Liver (tissue), 9 donors: ENCODE results near the gene PRG2. TPM values are rescaled to one million over a fixed set of nuclear protein-coding genes. Genes with fewer than 3 reads are reported as not detected.

ENCODE experiments used
- DNase-seq: peaks from one replicate; pipeline ENCODE4 v3.0.0-alpha.2; 2017; ENCODE audit warnings: low spot score
- H3K27ac ChIP-seq, 2 donors: one replicate each; pipeline ENCODE4 v1.7.0; 2013; ENCODE audit warnings: inconsistent platforms in 2 of 2, low read length in 2 of 2, control low read depth in 1 of 2, low read depth in 1 of 2, mild to moderate bottlenecking in 1 of 2
- H3K27me3 ChIP-seq, 4 donors: one replicate each; pipeline versions ENCODE4 v1.6.1 to v1.7.0; 2013; ENCODE audit warnings: low read length in 3 of 4, inconsistent platforms in 1 of 4, mild to moderate bottlenecking in 1 of 4, moderate library complexity in 1 of 4; ENCODE audit not compliant: control insufficient read depth in 4 of 4, insufficient read depth in 4 of 4
- H3K36me3 ChIP-seq, 4 donors: one replicate each; pipeline versions ENCODE4 v1.6.1 to v1.7.0; 2013; ENCODE audit warnings: low read length in 3 of 4, mild to moderate bottlenecking in 3 of 4, low read depth in 1 of 4, moderate library complexity in 1 of 4; ENCODE audit not compliant: control insufficient read depth in 4 of 4, insufficient read depth in 3 of 4
- H3K4me1 ChIP-seq, 4 donors: one replicate each; pipeline versions ENCODE4 v1.6.1 to v1.7.0; 2013; ENCODE audit warnings: low read length in 3 of 4, mild to moderate bottlenecking in 3 of 4, moderate library complexity in 1 of 4; ENCODE audit not compliant: control insufficient read depth in 4 of 4, insufficient read depth in 4 of 4
- H3K4me3 ChIP-seq, 3 donors: one replicate each; pipeline versions ENCODE4 v1.6.1 to v1.7.0; 2013; ENCODE audit warnings: low read length in 3 of 3, control low read depth in 1 of 3, low read depth in 1 of 3, mild to moderate bottlenecking in 1 of 3
- H3K9ac ChIP-seq, 2 donors: one replicate each; pipeline ENCODE4 v1.7.0; 2013; ENCODE audit warnings: low read length in 2 of 2, mild to moderate bottlenecking in 2 of 2, moderate library complexity in 2 of 2, control low read depth in 1 of 2, low read depth in 1 of 2
- H3K9me3 ChIP-seq, 4 donors: one replicate each; pipeline versions ENCODE4 v1.6.1 to v1.7.0; 2013; ENCODE audit warnings: low read length in 3 of 4; ENCODE audit not compliant: control insufficient read depth in 4 of 4
- EGR1 ChIP-seq, 2 donors: IDR thresholded peaks; 2 replicates each; pipeline ENCODE4 v1.6.1; 2016 to 2018; ENCODE audit warnings: antibody characterized with exemption in 2 of 2, low read depth in 2 of 2
- HNF4A ChIP-seq, 2 donors: conservative IDR thresholded peaks; 2 replicates each; pipeline ENCODE4 v1.6.1; 2016; ENCODE audit warnings: antibody characterized with exemption in 2 of 2, mild to moderate bottlenecking in 2 of 2
- NR2F2 ChIP-seq: IDR thresholded peaks from 2 replicates; pipeline ENCODE4 v1.6.1; 2016; ENCODE audit warnings: antibody characterized with exemption
- RAD21 ChIP-seq, 2 donors: IDR thresholded peaks; 2 replicates each; pipeline ENCODE4 v1.6.1; 2016; ENCODE audit warnings: antibody characterized with exemption in 2 of 2, mild to moderate bottlenecking in 2 of 2
- RXRA ChIP-seq, 2 donors: IDR thresholded peaks; 2 replicates each; pipeline ENCODE4 v1.6.1; 2017 to 2018; ENCODE audit warnings: antibody characterized with exemption in 2 of 2, mild to moderate bottlenecking in 1 of 2
- YY1 ChIP-seq: IDR thresholded peaks from 2 replicates; pipeline ENCODE4 v1.6.1; 2016; ENCODE audit warnings: antibody characterized with exemption, mild to moderate bottlenecking
- WGBS: extraction: QIAGEN DNeasy Blood & Tissue Kit; methylation state at CpG from one replicate; pipeline ENCODE4 v1.1.7; 2013; 5-methylcytosine and 5-hydroxymethylcytosine counted together
- polyA plus RNA-seq, 2 donors: library from polyadenylated mRNA; stranded (reverse) in 1 of 2; unstranded in 1 of 2; fragments of 200-250 nt in 1 of 2; fragments of >200 nt in 1 of 2; fragmentation: Nextera tagmentation in 1 of 2; extraction: Ambion mirVana in 1 of 2; gene quantifications; one replicate each; pipeline versions ENCODE4 v1.2.1 to v1.2.3, GENCODE V29; 2013 to 2015
- total RNA-seq, 2 donors: library from RNA; depleted of rRNA; stranded (reverse); fragments of >200 nt; gene quantifications; one replicate each; pipeline ENCODE4 v1.2.3, GENCODE V29; 2014
- TF ChIP-seq, protein P1 (sequence below): IDR thresholded peaks from 2 replicates; pipeline ENCODE4 v1.6.1; 2016; ENCODE audit warnings: antibody characterized with exemption
- TF ChIP-seq, protein P2 (sequence below): IDR thresholded peaks from 2 replicates; pipeline ENCODE4 v1.6.1; 2016; ENCODE audit warnings: antibody characterized with exemption, mild to moderate bottlenecking
- TF ChIP-seq, protein P3 (sequence below): fragments of 150-350 bp; IDR thresholded peaks from 2 replicates; pipeline ENCODE4 v1.5.1; 2017; ENCODE audit warnings: improper control_type of control experiment, low read depth, low read length; ENCODE audit not compliant: missing input control
- TF ChIP-seq, protein P4 (sequence below): IDR thresholded peaks from 2 replicates; pipeline ENCODE4 v1.6.1; 2016; ENCODE audit warnings: antibody characterized with exemption
- donor health status: healthy.
- donor health status: healthy.
- donor health status: healthy.
- donor health status: healthy.
- donor health status: healthy.

The PRG2 gene
- total and polyA plus RNA-seq, 4 donors: 0.74 to 24.2 (median 1.2) TPM; not detected in 1

DNA sequence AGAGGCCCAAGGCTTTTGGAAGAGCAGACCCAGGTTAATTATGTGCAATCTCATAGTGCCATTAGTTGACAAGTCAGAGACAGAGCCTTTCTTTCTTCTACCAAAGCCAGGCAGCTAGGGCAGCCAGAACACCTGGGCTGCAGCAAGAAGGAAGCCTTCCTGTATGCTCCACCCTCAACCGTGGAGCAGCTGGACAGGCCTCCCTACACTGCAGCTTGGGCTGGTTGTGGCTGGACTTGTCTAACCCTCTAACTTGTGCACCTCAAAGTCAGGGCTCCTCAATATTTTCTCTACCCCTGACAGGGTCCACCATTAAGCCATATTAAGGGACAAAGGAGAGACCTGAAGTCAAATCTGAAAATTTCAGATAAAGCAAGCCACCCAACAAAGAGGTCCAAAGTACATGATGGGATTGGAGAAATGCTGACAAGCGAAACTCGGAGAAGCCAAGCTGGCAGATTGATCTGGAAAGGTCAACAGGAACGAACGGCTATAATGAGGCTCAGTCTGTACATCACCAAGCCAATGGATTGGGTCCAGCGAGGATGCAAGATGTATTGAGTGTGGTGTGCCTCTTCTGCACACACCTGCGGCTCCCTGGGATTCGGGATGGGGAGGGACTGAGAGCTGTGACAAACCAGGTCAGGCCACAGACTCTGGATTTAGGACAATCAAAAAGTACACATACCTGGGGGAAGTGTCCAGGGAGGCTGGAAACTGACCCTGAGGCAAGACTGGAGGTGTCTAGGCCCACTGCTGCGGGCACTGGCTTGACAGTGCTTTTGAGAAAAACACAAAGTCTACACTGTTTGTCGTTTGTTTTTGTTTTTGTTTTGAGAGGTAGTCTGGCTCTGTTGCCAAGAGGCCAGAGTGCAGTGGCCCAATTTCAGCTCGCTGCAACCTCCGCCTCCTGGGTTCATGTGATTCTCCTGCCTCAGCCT lies 48.2 kb upstream of the PRG2 start (continued):
- TF ChIP-seq, protein P1, sequence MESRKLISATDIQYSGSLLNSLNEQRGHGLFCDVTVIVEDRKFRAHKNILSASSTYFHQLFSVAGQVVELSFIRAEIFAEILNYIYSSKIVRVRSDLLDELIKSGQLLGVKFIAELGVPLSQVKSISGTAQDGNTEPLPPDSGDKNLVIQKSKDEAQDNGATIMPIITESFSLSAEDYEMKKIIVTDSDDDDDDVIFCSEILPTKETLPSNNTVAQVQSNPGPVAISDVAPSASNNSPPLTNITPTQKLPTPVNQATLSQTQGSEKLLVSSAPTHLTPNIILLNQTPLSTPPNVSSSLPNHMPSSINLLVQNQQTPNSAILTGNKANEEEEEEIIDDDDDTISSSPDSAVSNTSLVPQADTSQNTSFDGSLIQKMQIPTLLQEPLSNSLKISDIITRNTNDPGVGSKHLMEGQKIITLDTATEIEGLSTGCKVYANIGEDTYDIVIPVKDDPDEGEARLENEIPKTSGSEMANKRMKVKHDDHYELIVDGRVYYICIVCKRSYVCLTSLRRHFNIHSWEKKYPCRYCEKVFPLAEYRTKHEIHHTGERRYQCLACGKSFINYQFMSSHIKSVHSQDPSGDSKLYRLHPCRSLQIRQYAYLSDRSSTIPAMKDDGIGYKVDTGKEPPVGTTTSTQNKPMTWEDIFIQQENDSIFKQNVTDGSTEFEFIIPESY: peak; percentile 87

DNA sequence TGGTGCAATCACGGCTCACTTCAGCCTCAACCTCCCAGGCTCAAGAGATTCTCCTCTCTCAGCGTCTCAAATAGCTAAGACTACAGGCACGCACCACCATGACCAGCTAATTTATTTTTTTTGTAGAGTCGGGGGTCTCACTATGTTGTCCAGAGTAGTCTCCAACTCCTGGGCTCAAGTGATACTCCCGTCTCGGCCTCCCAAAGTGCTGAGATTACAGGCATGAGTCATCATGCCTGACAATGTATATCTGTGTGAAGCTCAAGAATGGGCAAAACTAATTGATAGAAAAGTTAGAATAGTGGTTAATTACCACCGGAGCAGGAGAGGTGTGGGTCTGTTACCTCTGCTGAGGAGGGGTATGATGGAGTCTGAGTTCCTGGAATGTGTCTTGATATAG lies 45.6 kb upstream of the PRG2 start:
- H3K27me3 ChIP-seq: no peaks in the 10 kb centered on the region
- H3K4me3 ChIP-seq: no peak overlapping the region
- WGBS: 94% methylated on average over 7 of the region's 7 CpGs
- H3K9ac ChIP-seq: no peak overlapping the region
- DNase-seq: no peak
- no peaks in the 10 kb centered on the region for H3K9me3 ChIP-seq
- TF ChIP-seq RXRA (IDR thresholded peaks at IDR 0.05): no peak
- no peak for TF ChIP-seq NR2F2
- no peak for TF ChIP-seq RAD21 (IDR thresholded peaks at IDR 0.05)
- no peak for TF ChIP-seq HNF4A (conservative IDR thresholded peaks at IDR 0.05)
- TF ChIP-seq, protein P2, sequence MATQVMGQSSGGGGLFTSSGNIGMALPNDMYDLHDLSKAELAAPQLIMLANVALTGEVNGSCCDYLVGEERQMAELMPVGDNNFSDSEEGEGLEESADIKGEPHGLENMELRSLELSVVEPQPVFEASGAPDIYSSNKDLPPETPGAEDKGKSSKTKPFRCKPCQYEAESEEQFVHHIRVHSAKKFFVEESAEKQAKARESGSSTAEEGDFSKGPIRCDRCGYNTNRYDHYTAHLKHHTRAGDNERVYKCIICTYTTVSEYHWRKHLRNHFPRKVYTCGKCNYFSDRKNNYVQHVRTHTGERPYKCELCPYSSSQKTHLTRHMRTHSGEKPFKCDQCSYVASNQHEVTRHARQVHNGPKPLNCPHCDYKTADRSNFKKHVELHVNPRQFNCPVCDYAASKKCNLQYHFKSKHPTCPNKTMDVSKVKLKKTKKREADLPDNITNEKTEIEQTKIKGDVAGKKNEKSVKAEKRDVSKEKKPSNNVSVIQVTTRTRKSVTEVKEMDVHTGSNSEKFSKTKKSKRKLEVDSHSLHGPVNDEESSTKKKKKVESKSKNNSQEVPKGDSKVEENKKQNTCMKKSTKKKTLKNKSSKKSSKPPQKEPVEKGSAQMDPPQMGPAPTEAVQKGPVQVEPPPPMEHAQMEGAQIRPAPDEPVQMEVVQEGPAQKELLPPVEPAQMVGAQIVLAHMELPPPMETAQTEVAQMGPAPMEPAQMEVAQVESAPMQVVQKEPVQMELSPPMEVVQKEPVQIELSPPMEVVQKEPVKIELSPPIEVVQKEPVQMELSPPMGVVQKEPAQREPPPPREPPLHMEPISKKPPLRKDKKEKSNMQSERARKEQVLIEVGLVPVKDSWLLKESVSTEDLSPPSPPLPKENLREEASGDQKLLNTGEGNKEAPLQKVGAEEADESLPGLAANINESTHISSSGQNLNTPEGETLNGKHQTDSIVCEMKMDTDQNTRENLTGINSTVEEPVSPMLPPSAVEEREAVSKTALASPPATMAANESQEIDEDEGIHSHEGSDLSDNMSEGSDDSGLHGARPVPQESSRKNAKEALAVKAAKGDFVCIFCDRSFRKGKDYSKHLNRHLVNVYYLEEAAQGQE: no peak
- TF ChIP-seq, protein P3, sequence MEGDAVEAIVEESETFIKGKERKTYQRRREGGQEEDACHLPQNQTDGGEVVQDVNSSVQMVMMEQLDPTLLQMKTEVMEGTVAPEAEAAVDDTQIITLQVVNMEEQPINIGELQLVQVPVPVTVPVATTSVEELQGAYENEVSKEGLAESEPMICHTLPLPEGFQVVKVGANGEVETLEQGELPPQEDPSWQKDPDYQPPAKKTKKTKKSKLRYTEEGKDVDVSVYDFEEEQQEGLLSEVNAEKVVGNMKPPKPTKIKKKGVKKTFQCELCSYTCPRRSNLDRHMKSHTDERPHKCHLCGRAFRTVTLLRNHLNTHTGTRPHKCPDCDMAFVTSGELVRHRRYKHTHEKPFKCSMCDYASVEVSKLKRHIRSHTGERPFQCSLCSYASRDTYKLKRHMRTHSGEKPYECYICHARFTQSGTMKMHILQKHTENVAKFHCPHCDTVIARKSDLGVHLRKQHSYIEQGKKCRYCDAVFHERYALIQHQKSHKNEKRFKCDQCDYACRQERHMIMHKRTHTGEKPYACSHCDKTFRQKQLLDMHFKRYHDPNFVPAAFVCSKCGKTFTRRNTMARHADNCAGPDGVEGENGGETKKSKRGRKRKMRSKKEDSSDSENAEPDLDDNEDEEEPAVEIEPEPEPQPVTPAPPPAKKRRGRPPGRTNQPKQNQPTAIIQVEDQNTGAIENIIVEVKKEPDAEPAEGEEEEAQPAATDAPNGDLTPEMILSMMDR: no peak
- TF ChIP-seq, protein P4, sequence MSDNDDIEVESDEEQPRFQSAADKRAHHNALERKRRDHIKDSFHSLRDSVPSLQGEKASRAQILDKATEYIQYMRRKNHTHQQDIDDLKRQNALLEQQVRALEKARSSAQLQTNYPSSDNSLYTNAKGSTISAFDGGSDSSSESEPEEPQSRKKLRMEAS: no peak
- no peak for TF ChIP-seq EGR1 (IDR thresholded peaks at IDR 0.05; ENCODE audit: low read depth in 2 of 2)
- TF ChIP-seq YY1: no peak
- H3K27ac ChIP-seq: peak overlapping the region; percentile 61
- H3K4me1 ChIP-seq: peaks cover 14 to 56% (median 30%) of the 10 kb centered on the region in 4 donors
- H3K36me3 ChIP-seq: no peaks in the 10 kb centered on the region
